Left lung (tissue), 10 donors: ENCODE data around the gene PHF24. TPM values are rescaled to one million over a fixed set of nuclear protein-coding genes. Genes with fewer than 3 reads are reported as not detected.
A peak's percentile ranks its signal among the peaks of the same experiment; 100 is the strongest.

Experiments used
- ATAC-seq: fragments of 200-7000 bp; cut with Tn5 transposase; one replicate; pipeline ENCODE4 v1.9.1; 2020; ENCODE audit warnings: moderate library complexity
- DNase-seq, 4 donors: peaks; one replicate each; pipeline ENCODE4 v3.0.0-alpha.2; 2013 to 2020
- H3K27ac ChIP-seq, 2 donors: fragments of 200-600 bp; sonication (generic) in 1 of 2; one replicate each; pipeline versions ENCODE4 v1.5.0 to v1.8.0; 2020 to 2021
- H3K27me3 ChIP-seq, 2 donors: fragments of 200-600 bp; sonication (generic) in 1 of 2; one replicate each; pipeline versions ENCODE4 v1.5.0 to v1.8.0; 2020 to 2021
- H3K36me3 ChIP-seq, 2 donors: fragments of 200-600 bp; sonication (generic) in 1 of 2; one replicate each; pipeline versions ENCODE4 v1.5.0 to v1.8.0; 2020 to 2021
- H3K4me1 ChIP-seq, 2 donors: fragments of 200-600 bp; one replicate each; pipeline ENCODE4 v1.8.0; 2021
- H3K4me3 ChIP-seq, 2 donors: fragments of 200-600 bp; sonication (generic) in 1 of 2; one replicate each; pipeline versions ENCODE4 v1.5.0 to v1.8.0; 2020 to 2021; ENCODE audit warnings: mild to moderate bottlenecking in 1 of 2
- H3K9me3 ChIP-seq, 2 donors: fragments of 200-600 bp; sonication (generic) in 1 of 2; one replicate each; pipeline versions ENCODE4 v1.5.0 to v1.8.0; 2020 to 2021
- CTCF ChIP-seq, 2 donors: fragments of 200-600 bp; sonication (generic) in 1 of 2; IDR thresholded peaks; one replicate each; pipeline versions ENCODE4 v1.5.0 to v1.8.0; 2021; ENCODE audit warnings: antibody characterized with exemption in 2 of 2
- intact Hi-C, 2 donors: fragments of 100-400 bp; cut with DNase I; formaldehyde crosslinking; loops; one replicate each; pipeline versions ENCODE4 v1.11.2 to v1.14.2; 2022
- polyA plus RNA-seq, 6 donors: library from polyadenylated mRNA; unstranded; fragments of 120-200 nt; gene quantifications; one replicate each; pipeline ENCODE4 v1.2.1, GENCODE V29; 2013; ENCODE audit not compliant: insufficient read length in 6 of 6
- total RNA-seq, 2 donors: library from RNA; stranded (reverse); fragmentation: NEBNext Ultra II Directional; extraction: Animal tissue kit (Norgen Biotek cat#: 25700); gene quantifications; one replicate each; pipeline ENCODE4 v1.2.1, GENCODE V29; 2021
- donor health status: DM: no; HTN: yes; CAD: no.
- donor health status: DM: no; HTN: no; CAD: no.

Gene PHF24
- total and polyA plus RNA-seq, 8 donors = 0.20 to 0.78 (median 0.46) TPM

- DNase-seq = peak in 1 of 4 donors; percentile 16
- intact Hi-C loops = no loop called here
- H3K4me1 ChIP-seq = no peaks in the 10 kb centered on the region
- no peak overlapping the region for H3K4me3 ChIP-seq
- H3K9me3 ChIP-seq = no peaks in the 10 kb centered on the region
- TF ChIP-seq CTCF (IDR thresholded peaks at IDR 0.05) = no peak
- no peaks in the 10 kb centered on the region for H3K36me3 ChIP-seq
- H3K27ac ChIP-seq = no peak overlapping the region
- no peak for ATAC-seq
- H3K27me3 ChIP-seq = no peaks in the 10 kb centered on the region
Measured at GRCh38 chr9:35029852-35030251, 71.8 kb downstream of the PHF24 start.

Other genes with a start within 250 kb of the PHF24 start
- gene CCL21, start 248.1 kb upstream of the PHF24 start, total RNA-seq = 100 to 1,000 TPM in 1 of 2 donors, 10 to 100 TPM in 1; 39.1 to 136 TPM
- 100 to 1,000 TPM in 5 of 6 donors, 10 to 100 TPM in 1; 69.2 to 212 (median 175) TPM for gene CCL21, start 248.1 kb upstream of the PHF24 start, polyA plus RNA-seq
- gene DNAJB5, start 31.5 kb downstream of the PHF24 start, total RNA-seq = 10 to 100 TPM in 1 of 2 donors, 1 to 10 TPM in 1; 8.8 to 14.4 TPM
- gene DNAJB5, start 31.5 kb downstream of the PHF24 start, polyA plus RNA-seq = 10 to 100 TPM in 2 of 6 donors, 1 to 10 TPM in 4; 6.9 to 13.3 (median 8.5) TPM
- 100 to 1,000 TPM; 228 to 327 TPM for gene VCP, start 114.3 kb downstream of the PHF24 start, total RNA-seq
- 100 to 1,000 TPM; 198 to 255 (median 214) TPM for gene VCP, start 114.3 kb downstream of the PHF24 start, polyA plus RNA-seq
- gene FANCG, start 121.7 kb downstream of the PHF24 start, total RNA-seq = 10 to 100 TPM; 18.7 to 28.3 TPM
- 10 to 100 TPM; 40.0 to 59.0 (median 48.9) TPM for gene FANCG, start 121.7 kb downstream of the PHF24 start, polyA plus RNA-seq
- 10 to 100 TPM; 29.8 to 30.7 TPM for gene PIGO, start 138.3 kb downstream of the PHF24 start, total RNA-seq
- gene PIGO, start 138.3 kb downstream of the PHF24 start, polyA plus RNA-seq = 10 to 100 TPM; 22.9 to 25.8 (median 24.8) TPM
- 10 to 100 TPM; 62.3 to 90.3 TPM for gene STOML2, start 144.8 kb downstream of the PHF24 start, total RNA-seq
- gene STOML2, start 144.8 kb downstream of the PHF24 start, polyA plus RNA-seq = 100 to 1,000 TPM in 3 of 6 donors, 10 to 100 TPM in 3; 95.5 to 104 (median 99.5) TPM
- 10 to 100 TPM; 26.1 to 30.9 TPM for gene ATOSB, start 157.6 kb downstream of the PHF24 start, total RNA-seq
- 10 to 100 TPM; 13.1 to 14.8 (median 14.4) TPM for gene ATOSB, start 157.6 kb downstream of the PHF24 start, polyA plus RNA-seq
- 10 to 100 TPM; 76.0 to 92.3 TPM for gene UNC13B, start 203.7 kb downstream of the PHF24 start, total RNA-seq
- gene UNC13B, start 203.7 kb downstream of the PHF24 start, polyA plus RNA-seq = 10 to 100 TPM; 70.0 to 92.8 (median 86.3) TPM